Activated CD8-positive, alpha-beta memory T cell treated with anti-CD3 and anti-CD28 coated beads, Interleukin-2, amount 10 ng/mL, durations not matched to agents 7 days and 5 days (primary cell): ENCODE results near the gene SLC6A1. TPM values are rescaled to one million over a fixed set of nuclear protein-coding genes. Genes with fewer than 3 reads are reported as not detected.

Source experiments
- ATAC-seq: fragments of 150-1000 bp; cut with Tn5 transposase; one replicate; pipeline ENCODE4 v1.10.0; 2021; ENCODE audit warnings: moderate library complexity
- CTCF ChIA-PET: fragments of 350-600 bp; sonication (Branson Sonifier 250); formaldehyde crosslinking; loops from one replicate; lab custom pipeline; 2021; ENCODE audit warnings: antibody characterized with exemption; lab: Charles Lee
- DNase-seq: peaks from one replicate; pipeline ENCODE4 v3.0.0-alpha.2; 2020
- H3K27ac Mint-ChIP-seq: one replicate; pipeline ENCODE4 v1.8.0; 2021; ENCODE audit warnings: mild to moderate bottlenecking, mixed read lengths
- H3K27me3 Mint-ChIP-seq: one replicate; pipeline ENCODE4 v1.8.0; 2021; ENCODE audit warnings: mixed read lengths
- H3K36me3 Mint-ChIP-seq: one replicate; pipeline ENCODE4 v1.8.0; 2021; ENCODE audit warnings: mild to moderate bottlenecking, mixed read lengths
- H3K4me1 Mint-ChIP-seq: one replicate; pipeline ENCODE4 v1.8.0; 2021; ENCODE audit warnings: mixed read lengths
- H3K4me3 Mint-ChIP-seq: one replicate; pipeline ENCODE4 v1.8.0; 2021; ENCODE audit warnings: mild to moderate bottlenecking, moderate library complexity, mixed read lengths
- H3K9me3 Mint-ChIP-seq: one replicate; pipeline ENCODE4 v1.8.0; 2022; ENCODE audit warnings: low read depth, mixed read lengths
- total RNA-seq, 2 experiments: library from RNA; stranded (reverse); gene quantifications; one replicate each; pipeline ENCODE4 v1.2.3, GENCODE V29; 2021

Gene SLC6A1
- total RNA-seq, 2 experiments from 2014 or later, result not detected

GRCh38 chr3:10975695-10976234 lies 16.8 kb upstream of the SLC6A1 start:
- no peak for ATAC-seq
- no peaks in the 10 kb centered on the region for H3K4me1 Mint-ChIP-seq
- no peaks in the 10 kb centered on the region for H3K36me3 Mint-ChIP-seq
- no peaks in the 10 kb centered on the region for H3K9me3 Mint-ChIP-seq
- DNase-seq, result no peak
- H3K27me3 Mint-ChIP-seq, result peaks cover 7% of the 10 kb centered on the region
- no peak overlapping the region for H3K27ac Mint-ChIP-seq
- no peak overlapping the region for H3K4me3 Mint-ChIP-seq
- CTCF ChIA-PET, result no interaction called here

GRCh38 chr3:10976770-10977169 lies 15.8 kb upstream of the SLC6A1 start:
- ATAC-seq (no peak), DNase-seq (no peak)
- no peak overlapping the region for H3K4me3 Mint-ChIP-seq
- no peak overlapping the region for H3K27ac Mint-ChIP-seq
- peaks cover 5% of the 10 kb centered on the region for H3K27me3 Mint-ChIP-seq
- no peaks in the 10 kb centered on the region for H3K9me3 Mint-ChIP-seq
- CTCF ChIA-PET, result no interaction called here
- no peaks in the 10 kb centered on the region for H3K4me1 Mint-ChIP-seq
- H3K36me3 Mint-ChIP-seq, result no peaks in the 10 kb centered on the region

GRCh38 chr3:10977892-10978510 lies 14.5 kb upstream of the SLC6A1 start:
- ATAC-seq (no peak), DNase-seq (no peak)
- CTCF ChIA-PET, result no interaction called here
- peaks cover 10% of the 10 kb centered on the region for H3K27me3 Mint-ChIP-seq
- no peaks in the 10 kb centered on the region for H3K36me3 Mint-ChIP-seq
- no peak overlapping the region for H3K4me3 Mint-ChIP-seq
- no peaks in the 10 kb centered on the region for H3K4me1 Mint-ChIP-seq
- no peaks in the 10 kb centered on the region for H3K9me3 Mint-ChIP-seq
- H3K27ac Mint-ChIP-seq, result no peak overlapping the region

- Mint-ChIP-seq H3K27me3 (peaks cover 12% of the 10 kb centered on the region), H3K4me1 (no peaks in the 10 kb centered on the region), H3K27ac (no peak overlapping the region), H3K4me3 (no peak overlapping the region), H3K36me3 (no peaks in the 10 kb centered on the region), H3K9me3 (no peaks in the 10 kb centered on the region)
- CTCF ChIA-PET, result no interaction called here
- DNase-seq, result no peak
- ATAC-seq, result no peak
These were observed 13.6 kb upstream of the SLC6A1 start for GRCh38 chr3:10978956-10979355.

GRCh38 chr3:10980312-10980711 lies 12.2 kb upstream of the SLC6A1 start:
- Mint-ChIP-seq H3K27ac (no peak overlapping the region), H3K36me3 (no peaks in the 10 kb centered on the region), H3K4me3 (no peak overlapping the region), H3K27me3 (peaks cover 12% of the 10 kb centered on the region), H3K4me1 (no peaks in the 10 kb centered on the region), H3K9me3 (no peaks in the 10 kb centered on the region)
- no peak for ATAC-seq
- no peak for DNase-seq
- CTCF ChIA-PET, result no interaction called here

GRCh38 chr3:10981031-10981430 lies 11.5 kb upstream of the SLC6A1 start:
- Mint-ChIP-seq H3K4me3 (no peak overlapping the region), H3K4me1 (no peaks in the 10 kb centered on the region), H3K9me3 (no peaks in the 10 kb centered on the region), H3K27ac (no peak overlapping the region), H3K27me3 (peaks cover 15% of the 10 kb centered on the region), H3K36me3 (no peaks in the 10 kb centered on the region)
- DNase-seq (no peak), ATAC-seq (no peak)
- CTCF ChIA-PET, result no interaction called here

GRCh38 chr3:10981961-10982360 lies 10.6 kb upstream of the SLC6A1 start:
- H3K9me3 Mint-ChIP-seq, result no peaks in the 10 kb centered on the region
- H3K27me3 Mint-ChIP-seq, result peaks cover 15% of the 10 kb centered on the region
- H3K27ac Mint-ChIP-seq, result no peak overlapping the region
- H3K36me3 Mint-ChIP-seq, result no peaks in the 10 kb centered on the region
- CTCF ChIA-PET, result interaction anchor here (1.4 to 2.4 kb wide), 2 partner anchors 15 to 223 kb away, joined by 4 to 6 read pairs; no protein-coding TSS in a partner anchor
- ATAC-seq (no peak), DNase-seq (no peak)
- no peaks in the 10 kb centered on the region for H3K4me1 Mint-ChIP-seq
- H3K4me3 Mint-ChIP-seq, result no peak overlapping the region

- peaks cover 15% of the 10 kb centered on the region for H3K27me3 Mint-ChIP-seq
These were observed 9.8 kb upstream of the SLC6A1 start for GRCh38 chr3:10982782-10983181.

GRCh38 chr3:10983219-10983916 lies 9.2 kb upstream of the SLC6A1 start:
- ATAC-seq (no peak), DNase-seq (peak; percentile 41)
- Mint-ChIP-seq H3K9me3 (no peaks in the 10 kb centered on the region), H3K4me1 (no peaks in the 10 kb centered on the region), H3K36me3 (no peaks in the 10 kb centered on the region), H3K4me3 (no peak overlapping the region), H3K27ac (no peak overlapping the region), H3K27me3 (peaks cover 15% of the 10 kb centered on the region)
- CTCF ChIA-PET, result interaction anchor here (1.3 to 2.4 kb wide), 3 partner anchors 14 to 225 kb away, joined by 4 to 6 read pairs (median 6); no protein-coding TSS in a partner anchor

More at GRCh38 chr3:10982782-10983181, 9.8 kb upstream of the SLC6A1 start:
- Mint-ChIP-seq H3K4me3 (no peak overlapping the region), H3K9me3 (no peaks in the 10 kb centered on the region), H3K4me1 (no peaks in the 10 kb centered on the region), H3K36me3 (no peaks in the 10 kb centered on the region), H3K27ac (no peak overlapping the region)
- CTCF ChIA-PET, result interaction anchor here (1.3 to 2.4 kb wide), 3 partner anchors 15 to 224 kb away, joined by 4 to 6 read pairs (median 6); no protein-coding TSS in a partner anchor
- ATAC-seq, result no peak
- no peak for DNase-seq

GRCh38 chr3:10984371-10984896 lies 8.1 kb upstream of the SLC6A1 start:
- Mint-ChIP-seq H3K36me3 (no peaks in the 10 kb centered on the region), H3K9me3 (no peaks in the 10 kb centered on the region), H3K4me1 (no peaks in the 10 kb centered on the region), H3K27me3 (peaks cover 18% of the 10 kb centered on the region), H3K4me3 (no peak overlapping the region), H3K27ac (no peak overlapping the region)
- CTCF ChIA-PET, result no interaction called here
- DNase-seq (no peak), ATAC-seq (no peak)

GRCh38 chr3:10985181-10985580 lies 7.4 kb upstream of the SLC6A1 start:
- Mint-ChIP-seq H3K9me3 (no peaks in the 10 kb centered on the region), H3K27me3 (peaks cover 21% of the 10 kb centered on the region), H3K27ac (no peak overlapping the region), H3K4me1 (no peaks in the 10 kb centered on the region), H3K4me3 (no peak overlapping the region), H3K36me3 (no peaks in the 10 kb centered on the region)
- DNase-seq, result no peak
- CTCF ChIA-PET, result no interaction called here
- ATAC-seq, result no peak

GRCh38 chr3:10986592-10986991 lies 6.0 kb upstream of the SLC6A1 start:
- no peaks in the 10 kb centered on the region for H3K4me1 Mint-ChIP-seq
- CTCF ChIA-PET, result no interaction called here
- ATAC-seq (no peak), DNase-seq (no peak)
- peaks cover 32% of the 10 kb centered on the region for H3K27me3 Mint-ChIP-seq
- no peaks in the 10 kb centered on the region for H3K36me3 Mint-ChIP-seq
- H3K4me3 Mint-ChIP-seq, result no peak overlapping the region
- H3K9me3 Mint-ChIP-seq, result no peaks in the 10 kb centered on the region
- no peak overlapping the region for H3K27ac Mint-ChIP-seq

- H3K27ac Mint-ChIP-seq, result no peak overlapping the region
- H3K4me1 Mint-ChIP-seq, result peaks cover 3% of the 10 kb centered on the region
- CTCF ChIA-PET, result no interaction called here
- peaks cover 35% of the 10 kb centered on the region for H3K27me3 Mint-ChIP-seq
- DNase-seq (no peak), ATAC-seq (no peak)
- no peaks in the 10 kb centered on the region for H3K9me3 Mint-ChIP-seq
- no peaks in the 10 kb centered on the region for H3K36me3 Mint-ChIP-seq
- H3K4me3 Mint-ChIP-seq, result no peak overlapping the region
These were observed 4.4 kb upstream of the SLC6A1 start for GRCh38 chr3:10988001-10988665.
